Measurements from ENCODE around the gene SF3B2. TPM values are rescaled to one million over a fixed set of nuclear protein-coding genes. Genes with fewer than 3 reads are reported as not detected.
"Not testable (repeated sequence)": the region's sequence is repeated elsewhere in the genome, so short reads cannot be mapped to it uniquely, and the experiment has no call there.

Gene SF3B2
- total and polyA plus RNA-seq, 2 donors (not counting 1 experiment from before 2014, with no cell fraction given), result 139 to 205 TPM

GRCh38 chr11:66090288-66090687 is 38.1 kb downstream of the SF3B2 start:
- TF ChIP-seq EZH2 (IDR thresholded peaks at IDR 0.05; ENCODE audit: borderline replicate concordance, insufficient read depth, low read depth, low read length, poor library complexity, severe bottlenecking) (no peak), CTCF (IDR thresholded peaks at IDR 0.05) (no peak)
- H2AFZ ChIP-seq (ENCODE audit: insufficient read depth, low read depth, low read length, poor library complexity, severe bottlenecking), result no peak overlapping the region
- Mint-ChIP-seq H3K4me1 (peaks cover 44% of the 10 kb centered on the region), H3K27me3 (no peaks in the 10 kb centered on the region), H3K4me3 (no peak overlapping the region), H3K27ac (no peak overlapping the region), H3K9me3 (ENCODE audit: insufficient read depth) (no peaks in the 10 kb centered on the region)
- H3K79me2 ChIP-seq (ENCODE audit: control insufficient read depth, insufficient read depth, low read length), result peaks cover 61% of the 10 kb centered on the region
- 100% methylated on average over 3 of the region's 4 CpGs for WGBS (ENCODE audit: insufficient coverage)
- ChIA-PET POLR2A (interaction anchor here (0.7 kb wide), 2 partner anchors 761 to 1737 kb away, joined by 4 to 5 read pairs; no protein-coding TSS in a partner anchor), CTCF (interaction anchor here (0.7 to 1.5 kb wide), 3 partner anchors 9 to 299 kb away, joined by 3 to 4 read pairs (median 3); no protein-coding TSS in a partner anchor)
- H3K4me3 ChIP-seq (ENCODE audit: control extremely low read depth in 1 of 5, extremely low read depth in 1 of 5, insufficient read depth in 1 of 5, low read depth in 2 of 5, low read length in 4 of 5), result no peak overlapping the region
- no peak overlapping the region for H3K9ac ChIP-seq (ENCODE audit: low read length)
- H3K4me1 ChIP-seq (ENCODE audit: control insufficient read depth in 2 of 2, insufficient read depth in 2 of 2, low read length in 2 of 2), result peaks cover 26 to 36% of the 10 kb centered on the region in 2 donors
- DNase-seq (no peak), ATAC-seq (ENCODE audit: low read depth) (no peak)
- no peak overlapping the region for H3K4me2 ChIP-seq (replicated peaks; ENCODE audit: low read depth, low read length, poor library complexity, severe bottlenecking)
- H3K36me3 ChIP-seq (replicated peaks in 1 of 2; ENCODE audit: control extremely low read depth in 1 of 2, control insufficient read depth in 1 of 2, extremely low read depth in 1 of 2, insufficient read depth in 2 of 2, low read length in 1 of 2), result peaks cover 0 to 1% of the 10 kb centered on the region in 2 experiments
- no peaks in the 10 kb centered on the region for H3K9me3 ChIP-seq (ENCODE audit: control extremely low read depth in 1 of 3, control insufficient read depth in 2 of 3, insufficient read depth in 1 of 3, low read length in 2 of 3)
- H3K27me3 ChIP-seq (replicated peaks in 1 of 4; ENCODE audit: control extremely low read depth in 1 of 4, control insufficient read depth in 3 of 4, insufficient read depth in 4 of 4, low read length in 3 of 4), result no peaks in the 10 kb centered on the region
- peak overlapping the region in 1 of 2 donors; percentile 23 for H3K27ac ChIP-seq (ENCODE audit: low read length in 2 of 2)
- H4K20me1 ChIP-seq (ENCODE audit: control insufficient read depth, insufficient read depth, low read length, poor library complexity, severe bottlenecking), result peaks cover 9% of the 10 kb centered on the region
- intact Hi-C loops (cut with micrococcal nuclease), result no loop called here

- H4K20me1 ChIP-seq (ENCODE audit: control insufficient read depth, insufficient read depth, low read length, poor library complexity, severe bottlenecking), result peaks cover 23% of the 10 kb centered on the region
- H3K36me3 ChIP-seq (replicated peaks in 1 of 2; ENCODE audit: control extremely low read depth in 1 of 2, control insufficient read depth in 1 of 2, extremely low read depth in 1 of 2, insufficient read depth in 2 of 2, low read length in 1 of 2); H3K4me2 ChIP-seq (replicated peaks; ENCODE audit: low read depth, low read length, poor library complexity, severe bottlenecking); H3K27me3 ChIP-seq (replicated peaks in 1 of 4; ENCODE audit: control extremely low read depth in 1 of 4, control insufficient read depth in 3 of 4, insufficient read depth in 4 of 4, low read length in 3 of 4); H3K4me3 Mint-ChIP-seq; CTCF ChIA-PET; H3K27me3 Mint-ChIP-seq; POLR2A ChIA-PET; intact Hi-C loops (cut with micrococcal nuclease); H3K9me3 Mint-ChIP-seq (ENCODE audit: insufficient read depth); H2AFZ ChIP-seq (ENCODE audit: insufficient read depth, low read depth, low read length, poor library complexity, severe bottlenecking); H3K9me3 ChIP-seq (ENCODE audit: control extremely low read depth in 1 of 3, control insufficient read depth in 2 of 3, insufficient read depth in 1 of 3, low read length in 2 of 3); H3K27ac Mint-ChIP-seq; DNase-seq; ATAC-seq (ENCODE audit: low read depth); H3K27ac ChIP-seq (ENCODE audit: low read length in 2 of 2); H3K4me3 ChIP-seq (ENCODE audit: control extremely low read depth in 1 of 5, extremely low read depth in 1 of 5, insufficient read depth in 1 of 5, low read depth in 2 of 5, low read length in 4 of 5); H3K9ac ChIP-seq (ENCODE audit: low read length): not testable (repeated sequence)
- H3K4me1 Mint-ChIP-seq, result peaks cover 37% of the 10 kb centered on the region
- no CpG with 5 or more reads among the region's 2 CpGs for WGBS (ENCODE audit: insufficient coverage)
- peaks cover 61% of the 10 kb centered on the region for H3K79me2 ChIP-seq (ENCODE audit: control insufficient read depth, insufficient read depth, low read length)
- peaks cover 20 to 33% of the 10 kb centered on the region in 2 donors for H3K4me1 ChIP-seq (ENCODE audit: control insufficient read depth in 2 of 2, insufficient read depth in 2 of 2, low read length in 2 of 2)
Measured at GRCh38 chr11:66092125-66092524, 40.0 kb downstream of the SF3B2 start.

- H3K27ac Mint-ChIP-seq, POLR2A ChIA-PET: not testable (repeated sequence)
Measured at GRCh38 chr11:66099746-66100145, 47.6 kb downstream of the SF3B2 start.

More at GRCh38 chr11:66099746-66100145, 47.6 kb downstream of the SF3B2 start:
- not testable (repeated sequence) for H3K4me3 Mint-ChIP-seq; H3K9me3 ChIP-seq (ENCODE audit: control extremely low read depth in 1 of 3, control insufficient read depth in 2 of 3, insufficient read depth in 1 of 3, low read length in 2 of 3); H3K27me3 Mint-ChIP-seq; H2AFZ ChIP-seq (ENCODE audit: insufficient read depth, low read depth, low read length, poor library complexity, severe bottlenecking); H3K4me2 ChIP-seq (replicated peaks; ENCODE audit: low read depth, low read length, poor library complexity, severe bottlenecking); DNase-seq; H3K27ac ChIP-seq (ENCODE audit: low read length in 2 of 2); H3K9ac ChIP-seq (ENCODE audit: low read length); H3K27me3 ChIP-seq (replicated peaks in 1 of 4; ENCODE audit: control extremely low read depth in 1 of 4, control insufficient read depth in 3 of 4, insufficient read depth in 4 of 4, low read length in 3 of 4); H3K36me3 ChIP-seq (replicated peaks in 1 of 2; ENCODE audit: control extremely low read depth in 1 of 2, control insufficient read depth in 1 of 2, extremely low read depth in 1 of 2, insufficient read depth in 2 of 2, low read length in 1 of 2); H3K9me3 Mint-ChIP-seq (ENCODE audit: insufficient read depth); ATAC-seq (ENCODE audit: low read depth); H3K4me3 ChIP-seq (ENCODE audit: control extremely low read depth in 1 of 5, extremely low read depth in 1 of 5, insufficient read depth in 1 of 5, low read depth in 2 of 5, low read length in 4 of 5)
- Histone ChIP-seq H3K4me1 (ENCODE audit: control insufficient read depth in 2 of 2, insufficient read depth in 2 of 2, low read length in 2 of 2) (peaks cover 53 to 54% of the 10 kb centered on the region in 2 donors), H3K79me2 (ENCODE audit: control insufficient read depth, insufficient read depth, low read length) (peaks cover 65% of the 10 kb centered on the region), H4K20me1 (ENCODE audit: control insufficient read depth, insufficient read depth, low read length, poor library complexity, severe bottlenecking) (peaks cover 30% of the 10 kb centered on the region)
- 93% methylated on average over 10 of the region's 10 CpGs for WGBS (ENCODE audit: insufficient coverage)
- CTCF ChIA-PET, result interaction anchor here (0.6 to 2.3 kb wide), 4 partner anchors 10 to 34 kb away, joined by 3 to 7 read pairs (median 4); no protein-coding TSS in a partner anchor
- peaks cover 64% of the 10 kb centered on the region for H3K4me1 Mint-ChIP-seq
- intact Hi-C loops (cut with micrococcal nuclease), result loop anchor here (2.0 kb wide), 1 partner anchor 19 kb away; no protein-coding TSS in a partner anchor
